OCI-LY7 (cell line): ENCODE data around the gene RUVBL1.

Experiments used
- CTCF ChIP-seq: fragments of 200-600 bp; sonication (generic); conservative IDR thresholded peaks from 2 replicates; pipeline ENCODE4 v1.5.1; 2014; ENCODE audit warnings: mild to moderate bottlenecking, antibody characterized with exemption, low read length, moderate library complexity, mixed read lengths
- EZH2phosphoT487 ChIP-seq: fragments of 200-600 bp; sonication (generic); IDR thresholded peaks from 2 replicates; pipeline ENCODE4 v1.6.1; 2018; ENCODE audit warnings: low read depth, borderline replicate concordance, mild to moderate bottlenecking, mixed run types, antibody characterized with exemption, low read length, moderate library complexity, mixed read lengths

- TF ChIP-seq CTCF (no peak), EZH2phosphoT487 (no peak)
Observed at GRCh38 chr3:128111147-128111546, 12.5 kb downstream of the RUVBL1 start.
